Natural killer cell (primary cell): ENCODE measurements around the gene C2. TPM values are rescaled to one million over a fixed set of nuclear protein-coding genes. Genes with fewer than 3 reads are reported as not detected.
"Not testable (repeated sequence)": the region's sequence is repeated elsewhere in the genome, so short reads cannot be mapped to it uniquely, and the experiment has no call there.

Experiments used
- ATAC-seq, 3 donors: fragments of 150-1000 bp in 2 of 3; fragments of 200-7000 bp in 1 of 3; cut with Tn5 transposase; 1 replicate in 1 of 3; 2 replicates in 2 of 3; pipeline ENCODE4 v1.10.0; 2021; ENCODE audit warnings: mild to moderate bottlenecking in 2 of 3, moderate library complexity in 2 of 3
- DNase-seq, 2 donors: peaks; one replicate each; pipeline versions ENCODE4 v3.0.0 to v3.0.0-alpha.2; 2013 to 2021; ENCODE audit warnings: mixed read lengths in 1 of 2
- H3K27ac ChIP-seq: one replicate; pipeline ENCODE4 v1.5.1; 2013; ENCODE audit warnings: mild to moderate bottlenecking, low read length
- H3K27me3 ChIP-seq: one replicate; pipeline ENCODE4 v1.6.1; 2013; ENCODE audit warnings: low read length; ENCODE audit not compliant: control insufficient read depth, insufficient read depth
- H3K36me3 ChIP-seq: one replicate; pipeline ENCODE4 v1.6.1; 2013; ENCODE audit warnings: low read length; ENCODE audit not compliant: control insufficient read depth, insufficient read depth
- H3K4me1 ChIP-seq: one replicate; pipeline ENCODE4 v1.6.1; 2013; ENCODE audit warnings: low read length; ENCODE audit not compliant: control insufficient read depth, insufficient read depth
- H3K4me3 ChIP-seq: one replicate; pipeline ENCODE4 v1.5.1; 2013; ENCODE audit warnings: low read length
- H3K9me3 ChIP-seq: one replicate; pipeline ENCODE4 v1.6.1; 2013; ENCODE audit warnings: low read length; ENCODE audit not compliant: control insufficient read depth, insufficient read depth
- H3K27ac Mint-ChIP-seq, 2 donors: one replicate each; pipeline ENCODE4 v1.8.0; 2022; ENCODE audit warnings: mild to moderate bottlenecking in 2 of 2, mixed read lengths in 2 of 2, moderate library complexity in 1 of 2
- H3K27me3 Mint-ChIP-seq, 2 donors: one replicate each; pipeline ENCODE4 v1.8.0; 2022; ENCODE audit warnings: low read depth in 2 of 2, mixed read lengths in 2 of 2
- H3K36me3 Mint-ChIP-seq: one replicate; pipeline ENCODE4 v1.8.0; 2022; ENCODE audit warnings: mixed read lengths
- H3K4me1 Mint-ChIP-seq, 2 donors: one replicate each; pipeline ENCODE4 v1.8.0; 2022; ENCODE audit warnings: mixed read lengths in 2 of 2
- H3K4me3 Mint-ChIP-seq: one replicate; pipeline ENCODE4 v1.8.0; 2022; ENCODE audit warnings: mild to moderate bottlenecking, moderate library complexity, mixed read lengths
- H3K9me3 Mint-ChIP-seq, 2 donors: one replicate each; pipeline ENCODE4 v1.8.0; 2022; ENCODE audit warnings: mixed read lengths in 2 of 2
- CTCF ChIP-seq: fragments of 200-600 bp; IDR thresholded peaks from one replicate; pipeline ENCODE4 v1.8.0; 2022; ENCODE audit warnings: antibody characterized with exemption
- WGBS: methylation state at CpG from one replicate; pipeline ENCODE4 v1.1.7; 2013; ENCODE audit warnings: missing lambda C conversion rate; ENCODE audit not compliant: insufficient coverage; 5-methylcytosine and 5-hydroxymethylcytosine counted together
- intact Hi-C: fragments of 100-400 bp; cut with micrococcal nuclease; formaldehyde crosslinking; loops from one replicate; pipeline ENCODE4 v1.14.2; 2022
- total RNA-seq, 4 donors: library from RNA; stranded (reverse); fragments of 120-200 nt in 1 of 4; gene quantifications; one replicate each; pipeline versions ENCODE4 v1.2.3 to v1.2.4, GENCODE V29; 2013 to 2022

Gene C2
- total RNA-seq, 3 donors from 2014 or later (not counting 1 experiment from before 2014, with no cell fraction given): 0.55 to 1.3 (median 1.0) TPM

DNA sequence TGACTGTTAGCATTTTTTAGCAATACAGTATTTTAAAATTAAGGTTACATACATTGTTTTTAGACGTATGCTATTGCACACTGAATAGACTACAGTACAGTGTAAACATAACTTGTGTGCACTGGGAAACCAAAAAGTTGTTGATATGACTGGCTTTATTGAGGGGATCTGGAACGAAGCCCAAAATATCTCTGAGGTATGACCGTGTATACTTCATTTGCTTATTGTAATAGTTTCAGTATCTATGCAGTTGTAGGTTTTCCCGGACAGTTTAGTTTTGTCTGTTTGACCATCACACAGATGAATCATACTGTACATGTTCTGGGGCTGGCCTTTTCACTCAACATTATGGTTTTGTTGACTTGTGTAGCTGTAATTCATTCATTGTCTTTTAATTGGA is 18.7 kb upstream of the C2 start:
- H3K4me3 Mint-ChIP-seq: no peak overlapping the region
- intact Hi-C loops: no loop called here
- no peak overlapping the region for H3K27ac Mint-ChIP-seq
- TF ChIP-seq CTCF: no peak
- Histone ChIP-seq H3K36me3 (no peaks in the 10 kb centered on the region), H3K4me1 (peaks cover 5% of the 10 kb centered on the region), H3K9me3 (no peaks in the 10 kb centered on the region), H3K27me3 (no peaks in the 10 kb centered on the region), H3K4me3 (no peak overlapping the region), H3K27ac (no peak overlapping the region)
- H3K4me1 Mint-ChIP-seq: no peaks in the 10 kb centered on the region
- WGBS: 73% methylated on average over 3 of the region's 4 CpGs
- H3K9me3 Mint-ChIP-seq: no peaks in the 10 kb centered on the region
- DNase-seq: no peak
- H3K36me3 Mint-ChIP-seq: no peaks in the 10 kb centered on the region
- ATAC-seq: no peak
- H3K27me3 Mint-ChIP-seq: peaks cover 0 to 8% of the 10 kb centered on the region in 2 donors

DNA sequence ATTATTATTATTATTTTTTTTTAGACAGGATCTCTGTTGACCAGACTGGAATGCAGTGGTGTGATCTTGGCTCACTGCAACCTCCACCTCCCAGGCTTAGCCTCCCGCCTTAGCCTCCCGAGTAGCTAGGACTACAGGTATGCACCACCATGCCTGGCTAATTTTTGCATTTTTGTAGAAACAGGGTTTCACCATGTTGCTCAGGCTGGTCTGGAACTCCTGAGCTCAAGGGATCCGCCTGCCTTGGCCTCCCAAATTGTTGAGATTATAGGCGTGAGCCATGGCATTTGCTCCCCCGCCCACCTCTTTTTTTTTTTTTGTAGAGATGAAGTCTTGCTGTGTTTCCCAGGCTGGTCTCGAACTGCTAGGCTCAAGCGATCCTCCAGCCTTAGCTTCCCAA is 18.2 kb upstream of the C2 start:
- H3K4me1 Mint-ChIP-seq, H3K9me3 ChIP-seq, intact Hi-C loops, H3K27ac Mint-ChIP-seq, H3K27me3 ChIP-seq, H3K27ac ChIP-seq, ATAC-seq, H3K4me3 Mint-ChIP-seq, H3K4me1 ChIP-seq, H3K36me3 ChIP-seq, H3K9me3 Mint-ChIP-seq, H3K27me3 Mint-ChIP-seq, H3K4me3 ChIP-seq, DNase-seq, H3K36me3 Mint-ChIP-seq: not testable (repeated sequence)
- 93% methylated on average over 7 of the region's 7 CpGs for WGBS

GRCh38 chr6:31911826-31912585 is 15.5 kb upstream of the C2 start:
- DNase-seq: no peak

GRCh38 chr6:31915351-31915750 is 12.2 kb upstream of the C2 start:
- H3K4me1 ChIP-seq: no peaks in the 10 kb centered on the region
- intact Hi-C loops: no loop called here
- H3K27me3 Mint-ChIP-seq: peaks cover 7 to 10% of the 10 kb centered on the region in 2 donors

More at GRCh38 chr6:31911826-31912585, 15.5 kb upstream of the C2 start:
- Mint-ChIP-seq H3K27ac (no peak overlapping the region), H3K27me3 (peaks cover 7 to 10% of the 10 kb centered on the region in 2 donors), H3K4me3 (no peak overlapping the region), H3K9me3 (no peaks in the 10 kb centered on the region), H3K36me3 (no peaks in the 10 kb centered on the region), H3K4me1 (no peaks in the 10 kb centered on the region)
- no peak for ATAC-seq
- Histone ChIP-seq H3K36me3 (no peaks in the 10 kb centered on the region), H3K27ac (no peak overlapping the region), H3K4me3 (no peak overlapping the region), H3K4me1 (peaks cover 5% of the 10 kb centered on the region), H3K9me3 (no peaks in the 10 kb centered on the region), H3K27me3 (no peaks in the 10 kb centered on the region)
- TF ChIP-seq CTCF: no peak
- 87% methylated on average over 11 of the region's 11 CpGs for WGBS
- intact Hi-C loops: no loop called here

More at GRCh38 chr6:31915351-31915750, 12.2 kb upstream of the C2 start:
- no peak for DNase-seq
- no peaks in the 10 kb centered on the region for H3K4me1 Mint-ChIP-seq
- no peak for TF ChIP-seq CTCF
- H3K4me3 Mint-ChIP-seq: no peak overlapping the region
- H3K9me3 ChIP-seq: no peaks in the 10 kb centered on the region
- no peak overlapping the region for H3K27ac Mint-ChIP-seq
- H3K4me3 ChIP-seq: no peak overlapping the region
- no peaks in the 10 kb centered on the region for H3K36me3 ChIP-seq
- H3K27ac ChIP-seq: no peak overlapping the region
- ATAC-seq: no peak
- no peaks in the 10 kb centered on the region for H3K36me3 Mint-ChIP-seq
- H3K27me3 ChIP-seq: no peaks in the 10 kb centered on the region
- no peaks in the 10 kb centered on the region for H3K9me3 Mint-ChIP-seq
